ENCODE measurements around the gene KLHL41. TPM values are rescaled to one million over a fixed set of nuclear protein-coding genes. Genes with fewer than 3 reads are reported as not detected.
"Not testable (repeated sequence)": the region's sequence is repeated elsewhere in the genome, so short reads cannot be mapped to it uniquely, and the experiment has no call there.

The KLHL41 gene
- total RNA-seq, 1 experiment from 2014 or later, result 0.07 TPM

- Histone ChIP-seq H4K20me1 (ENCODE audit: low read length) (no peaks in the 10 kb centered on the region), H3K9me3 (ENCODE audit: low read length) (no peaks in the 10 kb centered on the region), H3K27ac (ENCODE audit: low read length) (peak within 1 kb of the TSS; percentile 15; the same call in 1 of the 2 replicates), H3F3A (ENCODE audit: low read length, unreplicated experiment) (no peaks in the 10 kb centered on the region), H3K27me3 (ENCODE audit: low read length) (no peaks in the 10 kb centered on the region), H2AFZ (ENCODE audit: low read length) (peak within 1 kb of the TSS; percentile 94), H3K9me2 (replicated peaks; ENCODE audit: low read length) (no peaks in the 10 kb centered on the region), H3K36me3 (ENCODE audit: low read depth, low read length) (no peaks in the 10 kb centered on the region), H3K4me1 (ENCODE audit: insufficient read depth, low read length) (peaks cover 6% of the 10 kb centered on the region; the same call in 1 of the 2 replicates), H3K4me2 (ENCODE audit: low read length) (peak within 1 kb of the TSS; percentile 93), H3K79me2 (ENCODE audit: low read length) (peaks cover 39% of the 10 kb centered on the region), H3K4me3 (ENCODE audit: low read length) (peak within 1 kb of the TSS; percentile 73), H3K9ac (ENCODE audit: low read length) (peak within 1 kb of the TSS; percentile 79)
- DNase-seq (peak; percentile 94), ATAC-seq (peak; percentile 100)
- CTCF ChIA-PET, result no interaction called here
- intact Hi-C loops (cut with micrococcal nuclease), result no loop called here
- TF ChIP-seq EZH2phosphoT487 (IDR thresholded peaks at IDR 0.05; ENCODE audit: borderline replicate concordance, low read length) (no peak), CTCF (conservative IDR thresholded peaks at IDR 0.05; ENCODE audit: low read depth, low read length) (no peak), EZH2 (IDR thresholded peaks at IDR 0.05; ENCODE audit: low read length, unreplicated experiment) (no peak)
- POLR2A ChIA-PET (ENCODE audit: unreplicated experiment), result interaction anchor here (0.6 to 0.7 kb wide), 2 partner anchors 11 to 16 kb away, joined by 4 to 9 read pairs; partner anchors contain the start of gene PPIG
- TSS peak; percentile 87 for BruUV-seq (replicated peaks)
Measured at GRCh38 chr2:169573160-169573973, 63.9 kb downstream of the KLHL41 start, which contains the start of gene FASTKD1. TSS of gene FASTKD1 (minus strand) at chr2:169573865. CDS start at chr2:169572029, 1,836 bp downstream.

DNA sequence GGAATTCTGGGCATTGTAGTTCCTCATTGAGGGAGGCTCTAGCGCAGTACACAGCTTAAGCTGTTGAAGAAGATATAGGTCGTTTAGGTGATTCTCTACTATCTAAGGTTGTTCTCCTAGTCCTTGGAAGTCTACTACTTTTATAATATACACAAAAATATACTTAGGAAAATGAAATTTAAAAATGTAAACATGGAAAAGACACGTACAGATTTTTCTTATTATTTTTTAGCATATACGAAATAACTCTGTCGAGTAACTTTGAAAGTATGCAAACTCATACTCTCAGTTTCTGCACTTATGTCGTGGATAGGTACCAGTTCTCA is 64.4 kb downstream of the KLHL41 start:
- BruUV-seq (replicated peaks), result no TSS peak
- Histone ChIP-seq H3K4me2 (ENCODE audit: low read length) (peak overlapping the region; percentile 93), H3K9ac (ENCODE audit: low read length) (no peak overlapping the region), H3K79me2 (ENCODE audit: low read length) (peaks cover 39% of the 10 kb centered on the region), H3K27ac (ENCODE audit: low read length) (no peak overlapping the region), H3K4me3 (ENCODE audit: low read length) (peak overlapping the region; percentile 73), H3K9me3 (ENCODE audit: low read length) (no peaks in the 10 kb centered on the region), H3K27me3 (ENCODE audit: low read length) (no peaks in the 10 kb centered on the region), H2AFZ (ENCODE audit: low read length) (peak overlapping the region; percentile 94; the same call in 1 of the 2 replicates), H3K9me2 (replicated peaks; ENCODE audit: low read length) (no peaks in the 10 kb centered on the region), H4K20me1 (ENCODE audit: low read length) (no peaks in the 10 kb centered on the region), H3K36me3 (ENCODE audit: low read depth, low read length) (no peaks in the 10 kb centered on the region), H3K4me1 (ENCODE audit: insufficient read depth, low read length) (peaks cover 6% of the 10 kb centered on the region; the same call in 1 of the 2 replicates), H3F3A (ENCODE audit: low read length, unreplicated experiment) (no peaks in the 10 kb centered on the region)
- TF ChIP-seq EZH2 (IDR thresholded peaks at IDR 0.05; ENCODE audit: low read length, unreplicated experiment) (no peak), EZH2phosphoT487 (IDR thresholded peaks at IDR 0.05; ENCODE audit: borderline replicate concordance, low read length) (no peak), CTCF (conservative IDR thresholded peaks at IDR 0.05; ENCODE audit: low read depth, low read length) (no peak)
- intact Hi-C loops (cut with micrococcal nuclease), result no loop called here
- CTCF ChIA-PET, result no interaction called here
- no peak for DNase-seq
- POLR2A ChIA-PET (ENCODE audit: unreplicated experiment), result no interaction called here
- ATAC-seq, result no peak

- H3K27me3 ChIP-seq (ENCODE audit: low read length); ATAC-seq; BruUV-seq (replicated peaks); H3K27ac ChIP-seq (ENCODE audit: low read length); H2AFZ ChIP-seq (ENCODE audit: low read length); H3K9me3 ChIP-seq (ENCODE audit: low read length); H4K20me1 ChIP-seq (ENCODE audit: low read length); H3K36me3 ChIP-seq (ENCODE audit: low read depth, low read length); H3K4me2 ChIP-seq (ENCODE audit: low read length); H3K4me3 ChIP-seq (ENCODE audit: low read length); H3F3A ChIP-seq (ENCODE audit: low read length, unreplicated experiment); H3K4me1 ChIP-seq (ENCODE audit: insufficient read depth, low read length); POLR2A ChIA-PET (ENCODE audit: unreplicated experiment); H3K9me2 ChIP-seq (replicated peaks; ENCODE audit: low read length); CTCF ChIA-PET; DNase-seq; intact Hi-C loops (cut with micrococcal nuclease); H3K9ac ChIP-seq (ENCODE audit: low read length): not testable (repeated sequence)
- peaks cover 39% of the 10 kb centered on the region for H3K79me2 ChIP-seq (ENCODE audit: low read length)
Measured at GRCh38 chr2:169574539-169574938, 65.0 kb downstream of the KLHL41 start.

- intact Hi-C loops (cut with micrococcal nuclease), result not testable (repeated sequence)
Measured at GRCh38 chr2:169575264-169575663, 65.8 kb downstream of the KLHL41 start.

More at GRCh38 chr2:169575264-169575663, 65.8 kb downstream of the KLHL41 start:
- H2AFZ ChIP-seq (ENCODE audit: low read length); H3K9me2 ChIP-seq (replicated peaks; ENCODE audit: low read length); H3K9ac ChIP-seq (ENCODE audit: low read length); H3K4me3 ChIP-seq (ENCODE audit: low read length); H3F3A ChIP-seq (ENCODE audit: low read length, unreplicated experiment); BruUV-seq (replicated peaks); H3K4me2 ChIP-seq (ENCODE audit: low read length); H3K27ac ChIP-seq (ENCODE audit: low read length); ATAC-seq; H3K4me1 ChIP-seq (ENCODE audit: insufficient read depth, low read length); H3K9me3 ChIP-seq (ENCODE audit: low read length); CTCF ChIA-PET; H3K36me3 ChIP-seq (ENCODE audit: low read depth, low read length); H3K27me3 ChIP-seq (ENCODE audit: low read length); DNase-seq; POLR2A ChIA-PET (ENCODE audit: unreplicated experiment); H4K20me1 ChIP-seq (ENCODE audit: low read length): not testable (repeated sequence)
- peaks cover 34% of the 10 kb centered on the region for H3K79me2 ChIP-seq (ENCODE audit: low read length)
